Fibroblast of lung (primary cell): ENCODE results near the gene UPF2.

Experiments
- CTCF ChIP-seq, 2 donors: IDR thresholded peaks in 1 of 2; conservative IDR thresholded peaks in 1 of 2; 1 replicate in 1 of 2; 2 replicates in 1 of 2; pipeline ENCODE4 v1.5.1; 2011 to 2012; ENCODE audit warnings: low read length in 2 of 2, control low read depth in 1 of 2, inconsistent platforms in 1 of 2, low read depth in 1 of 2, mild to moderate bottlenecking in 1 of 2
- EZH2 ChIP-seq: IDR thresholded peaks from 2 replicates; pipeline ENCODE4 v1.5.1; 2012; ENCODE audit warnings: low read length, control low read depth, mild to moderate bottlenecking; ENCODE audit errors: missing control alignments

- TF ChIP-seq EZH2, result no peak
- TF ChIP-seq CTCF (conservative IDR thresholded peaks at IDR 0.05 in 1 of 2, IDR thresholded peaks at IDR 0.05 in 1 of 2; ENCODE audit: low read depth in 1 of 2, low read length in 2 of 2), result no peak
These were observed 123.3 kb downstream of the UPF2 start for GRCh38 chr10:11919271-11919670.
